ENCODE data around the gene RPP40.

DNA sequence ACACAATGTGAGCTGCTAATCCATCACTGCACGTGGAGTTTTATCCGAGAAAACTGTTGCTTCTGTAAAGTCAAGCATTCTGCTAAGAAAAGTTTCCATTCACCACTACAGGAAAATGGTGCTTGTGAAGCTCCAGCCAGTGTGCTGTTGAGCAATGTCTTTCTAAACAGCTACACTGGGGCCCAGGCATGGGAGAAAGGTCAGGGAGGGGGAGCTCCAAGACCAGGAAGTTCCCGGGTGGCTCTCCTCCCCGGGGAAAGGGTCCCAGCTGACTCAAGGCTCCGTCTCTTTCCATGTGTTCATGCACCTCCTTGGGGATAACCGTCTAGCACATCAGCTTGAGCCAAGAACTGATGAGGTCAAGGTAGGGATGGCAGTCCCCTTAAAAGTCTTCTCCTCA lies 20.5 kb downstream of the RPP40 start:
- TF ChIP-seq RAD21 (conservative IDR thresholded peaks at IDR 0.05), result no peak
- no peak for TF ChIP-seq EP300 (conservative IDR thresholded peaks at IDR 0.05; ENCODE audit: poor library complexity, severe bottlenecking)
- TF ChIP-seq, protein P1, sequence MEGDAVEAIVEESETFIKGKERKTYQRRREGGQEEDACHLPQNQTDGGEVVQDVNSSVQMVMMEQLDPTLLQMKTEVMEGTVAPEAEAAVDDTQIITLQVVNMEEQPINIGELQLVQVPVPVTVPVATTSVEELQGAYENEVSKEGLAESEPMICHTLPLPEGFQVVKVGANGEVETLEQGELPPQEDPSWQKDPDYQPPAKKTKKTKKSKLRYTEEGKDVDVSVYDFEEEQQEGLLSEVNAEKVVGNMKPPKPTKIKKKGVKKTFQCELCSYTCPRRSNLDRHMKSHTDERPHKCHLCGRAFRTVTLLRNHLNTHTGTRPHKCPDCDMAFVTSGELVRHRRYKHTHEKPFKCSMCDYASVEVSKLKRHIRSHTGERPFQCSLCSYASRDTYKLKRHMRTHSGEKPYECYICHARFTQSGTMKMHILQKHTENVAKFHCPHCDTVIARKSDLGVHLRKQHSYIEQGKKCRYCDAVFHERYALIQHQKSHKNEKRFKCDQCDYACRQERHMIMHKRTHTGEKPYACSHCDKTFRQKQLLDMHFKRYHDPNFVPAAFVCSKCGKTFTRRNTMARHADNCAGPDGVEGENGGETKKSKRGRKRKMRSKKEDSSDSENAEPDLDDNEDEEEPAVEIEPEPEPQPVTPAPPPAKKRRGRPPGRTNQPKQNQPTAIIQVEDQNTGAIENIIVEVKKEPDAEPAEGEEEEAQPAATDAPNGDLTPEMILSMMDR (IDR thresholded peaks at IDR 0.05; ENCODE audit: poor library complexity, severe bottlenecking), result no peak
- TF ChIP-seq POLR2AphosphoS5 (IDR thresholded peaks at IDR 0.05), result no peak
- no peak for TF ChIP-seq EZH2 (IDR thresholded peaks at IDR 0.05; ENCODE audit: borderline replicate concordance, insufficient read depth, low read length, poor library complexity, severe bottlenecking)
